GM12875 (cell line): Measurements from ENCODE around the gene ISL2.

Experiments used
- H3K4me3 ChIP-seq: one replicate; pipeline ENCODE4 v1.5.1; 2011; ENCODE audit warnings: low read depth, low read length, control low read depth
- CTCF ChIP-seq: IDR thresholded peaks from 2 replicates; pipeline ENCODE4 v1.5.1; 2011; ENCODE audit warnings: low read depth, mild to moderate bottlenecking, control low read depth, inconsistent platforms, low read length, moderate library complexity, borderline replicate concordance; ENCODE audit not compliant: insufficient read depth

Gene ISL2

GRCh38 chr15:76363251-76363650 lies 26.7 kb downstream of the ISL2 start:
- no peak for TF ChIP-seq CTCF

GRCh38 chr15:76366714-76367113 lies 30.1 kb downstream of the ISL2 start:
- no peak for TF ChIP-seq CTCF
- H3K4me3 ChIP-seq = no peak overlapping the region

More at GRCh38 chr15:76363251-76363650, 26.7 kb downstream of the ISL2 start:
- H3K4me3 ChIP-seq = no peak overlapping the region

GRCh38 chr15:76368122-76368621 lies 31.6 kb downstream of the ISL2 start:
- no peak overlapping the region for H3K4me3 ChIP-seq
- TF ChIP-seq CTCF = no peak

- no peak for TF ChIP-seq CTCF
- no peak overlapping the region for H3K4me3 ChIP-seq
Observed at GRCh38 chr15:76376029-76376428, 39.5 kb downstream of the ISL2 start.

GRCh38 chr15:76376816-76377215 lies 40.2 kb downstream of the ISL2 start:
- no peak for TF ChIP-seq CTCF
- H3K4me3 ChIP-seq = no peak overlapping the region

GRCh38 chr15:76377217-76377616 lies 40.6 kb downstream of the ISL2 start:
- TF ChIP-seq CTCF = no peak
- H3K4me3 ChIP-seq = no peak overlapping the region

GRCh38 chr15:76377751-76378150 lies 41.2 kb downstream of the ISL2 start:
- no peak for TF ChIP-seq CTCF

More at GRCh38 chr15:76377751-76378150, 41.2 kb downstream of the ISL2 start:
- H3K4me3 ChIP-seq = no peak overlapping the region
